ENCODE data around the gene RNF224. TPM values are rescaled to one million over a fixed set of nuclear protein-coding genes. Genes with fewer than 3 reads are reported as not detected.

RNF224 gene
- total and polyA plus RNA-seq, 10 of the 15 experiments (the other 5 are each of a cell fraction or from before 2014, with no cell fraction given): not detected

GRCh38 chr9:137266585-137267453 is 39.5 kb downstream of the RNF224 start:
- no peak overlapping the region for H3K9ac ChIP-seq (ENCODE audit: control insufficient read depth, insufficient read depth, low read length)
- H3K4me2 ChIP-seq (ENCODE audit: control insufficient read depth, insufficient read depth): peak overlapping the region; percentile 3; the same call in 1 of the 2 replicates
- H3K36me3 ChIP-seq (ENCODE audit: control insufficient read depth in 2 of 2, insufficient read depth in 2 of 2, low read length in 1 of 2): peaks cover 6 to 16% of the 10 kb centered on the region in 2 experiments; a peak in 3 of 4 replicates
- no peaks in the 10 kb centered on the region for H3K27me3 ChIP-seq (replicated peaks in 1 of 2; ENCODE audit: control insufficient read depth in 2 of 2, insufficient read depth in 2 of 2, low read length in 1 of 2)
- TF ChIP-seq, protein P1, sequence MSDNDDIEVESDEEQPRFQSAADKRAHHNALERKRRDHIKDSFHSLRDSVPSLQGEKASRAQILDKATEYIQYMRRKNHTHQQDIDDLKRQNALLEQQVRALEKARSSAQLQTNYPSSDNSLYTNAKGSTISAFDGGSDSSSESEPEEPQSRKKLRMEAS (IDR thresholded peaks at IDR 0.05; ENCODE audit: low read depth, low read length): no peak
- no peak for TF ChIP-seq POU2F2 (IDR thresholded peaks at IDR 0.05; ENCODE audit: borderline replicate concordance, low read depth, low read length)
- TF ChIP-seq NR2F1 (conservative IDR thresholded peaks at IDR 0.05): no peak
- no peak for TF ChIP-seq SMARCA5 (IDR thresholded peaks at IDR 0.05)
- TF ChIP-seq SRF (IDR thresholded peaks at IDR 0.05; ENCODE audit: low read depth in 2 of 2, low read length in 2 of 2): no peak
- TF ChIP-seq BCL3 (IDR thresholded peaks at IDR 0.05; ENCODE audit: borderline replicate concordance, insufficient read depth, low read depth, low read length, poor library complexity, severe bottlenecking): no peak
- TF ChIP-seq RAD21 (IDR thresholded peaks at IDR 0.05; ENCODE audit: insufficient read depth, low read depth, low read length): no peak
- TF ChIP-seq MEF2B (IDR thresholded peaks at IDR 0.05; ENCODE audit: partially characterized antibody, poor library complexity, severe bottlenecking): no peak
- no peak overlapping the region for H3K27ac ChIP-seq (ENCODE audit: control insufficient read depth, insufficient read depth)
- H3K79me2 ChIP-seq (ENCODE audit: control insufficient read depth, insufficient read depth, low read length): 0 out of 2 replicates have a peak, but pooled peaks cover 2% of the 10 kb centered on the region
- DNase-seq (ENCODE audit: low read depth, low spot score) (no peak), ATAC-seq (no peak), FAIRE-seq (no peak)
- in situ Hi-C loops (cut with MboI) (no loop called here), intact Hi-C loops (cut with micrococcal nuclease; ENCODE audit: unreplicated experiment) (no loop called here)
- POLR2A ChIA-PET: interaction anchor here (0.6 to 2.4 kb wide), 8 partner anchors 11 to 548 kb away, joined by 3 to 13 read pairs (median 4); partner anchors contain the start of genes NELFB, NRARP, TOR4A and TUBB4B
- H2AFZ ChIP-seq (ENCODE audit: control insufficient read depth, low read depth, low read length): no peak overlapping the region
- H3K9me3 ChIP-seq (replicated peaks; ENCODE audit: control insufficient read depth, insufficient read depth, low read length): no peaks in the 10 kb centered on the region
- RAD21 ChIA-PET (ENCODE audit: unreplicated experiment): interaction anchor here (1.2 to 1.9 kb wide), 2 partner anchors 11 to 30 kb away, joined by 4 to 5 read pairs; partner anchors contain the start of gene TOR4A
- BruUV-seq (replicated peaks): no TSS peak
- H4K20me1 ChIP-seq (ENCODE audit: control insufficient read depth, insufficient read depth): no peaks in the 10 kb centered on the region
- SMC1A ChIA-PET (ENCODE audit: uncharacterized antibody, unreplicated experiment): no interaction called here
- 91% methylated on average over 21 of the region's 34 CpGs for WGBS (ENCODE audit: insufficient coverage, insufficient replicate concordance, low lambda C conversion rate, missing lambda C conversion rate)
- CTCF ChIA-PET: interaction anchor here (2.6 kb wide), 1 partner anchor 30 kb away, joined by 11 read pairs; no protein-coding TSS in a partner anchor
- H3K4me1 ChIP-seq (ENCODE audit: control insufficient read depth, insufficient read depth, low read length): peaks cover 17% of the 10 kb centered on the region
- H3K4me3 ChIP-seq: no peak overlapping the region

Data from GM12878 (cell line).